Neuronal stem cell (in vitro differentiated cells): ENCODE data around the gene IPO9.

Experiments
- DNase-seq: peaks from one replicate; pipeline ENCODE4 v3.0.0-alpha.2; 2013; ENCODE audit warnings: low spot score
- H2AFZ ChIP-seq: one replicate; pipeline ENCODE4 v1.6.1; 2013; ENCODE audit warnings: mild to moderate bottlenecking, low read length, inconsistent platforms
- H2AK5ac ChIP-seq: 2 replicates; pipeline ENCODE4 v1.6.1; 2013; ENCODE audit warnings: low read depth, mild to moderate bottlenecking, inconsistent platforms, low read length, moderate library complexity, mixed read lengths
- H2BK120ac ChIP-seq: 2 replicates; pipeline ENCODE4 v1.6.1; 2013; ENCODE audit warnings: low read depth, mild to moderate bottlenecking, inconsistent platforms, low read length, moderate library complexity, mixed read lengths
- H2BK12ac ChIP-seq: one replicate; pipeline ENCODE4 v1.6.1; 2013; ENCODE audit warnings: low read length, inconsistent platforms
- H2BK15ac ChIP-seq: 2 replicates; pipeline ENCODE4 v1.6.1; 2013; ENCODE audit warnings: mild to moderate bottlenecking, low read length, inconsistent platforms, mixed read lengths
- H2BK5ac ChIP-seq: one replicate; pipeline ENCODE4 v1.6.1; 2013; ENCODE audit warnings: inconsistent platforms, mild to moderate bottlenecking, low read length, moderate library complexity
- H3K14ac ChIP-seq: one replicate; pipeline ENCODE4 v1.6.1; 2013; ENCODE audit warnings: low read length, inconsistent platforms
- H3K18ac ChIP-seq: 2 replicates; pipeline ENCODE4 v1.6.1; 2013; ENCODE audit warnings: low read length, inconsistent platforms
- H3K23ac ChIP-seq: 2 replicates; pipeline ENCODE4 v1.6.1; 2013; ENCODE audit warnings: low read depth, mild to moderate bottlenecking, mixed read lengths, low read length, inconsistent platforms; ENCODE audit not compliant: poor library complexity
- H3K27ac ChIP-seq: replicated peaks from 3 replicates; pipeline ENCODE4 v1.5.1; 2013; ENCODE audit warnings: low read length, inconsistent platforms
- H3K27me3 ChIP-seq, 3 experiments: 2 replicates each; pipeline ENCODE4 v1.6.1; 2013; ENCODE audit warnings: low read length in 3 of 3, mild to moderate bottlenecking in 2 of 3, inconsistent platforms in 1 of 3, low read depth in 1 of 3, mixed read lengths in 1 of 3, moderate library complexity in 1 of 3; ENCODE audit not compliant: control insufficient read depth in 3 of 3, insufficient read depth in 3 of 3
- H3K36me3 ChIP-seq, 2 donors: replicated peaks in 1 of 2; 2 replicates each; pipeline ENCODE4 v1.6.1; 2013; ENCODE audit warnings: low read length in 2 of 2; ENCODE audit not compliant: control insufficient read depth in 2 of 2, insufficient read depth in 2 of 2
- H3K4ac ChIP-seq: 2 replicates; pipeline ENCODE4 v1.6.1; 2013; ENCODE audit warnings: inconsistent platforms, mild to moderate bottlenecking, low read length, moderate library complexity
- H3K4me1 ChIP-seq, 2 donors: 1 replicate in 1 of 2; 2 replicates in 1 of 2; pipeline ENCODE4 v1.6.1; 2013; ENCODE audit warnings: low read length in 2 of 2, low read depth in 1 of 2; ENCODE audit not compliant: control insufficient read depth in 2 of 2, insufficient read depth in 1 of 2
- H3K4me2 ChIP-seq: one replicate; pipeline ENCODE4 v1.6.1; 2013; ENCODE audit warnings: mild to moderate bottlenecking, low read length, inconsistent platforms; ENCODE audit not compliant: insufficient read depth, poor library complexity, severe bottlenecking
- H3K4me3 ChIP-seq, 2 donors: 2 replicates each; pipeline ENCODE4 v1.5.1; 2013; ENCODE audit warnings: low read length in 2 of 2, mild to moderate bottlenecking in 2 of 2, inconsistent platforms in 1 of 2, moderate library complexity in 1 of 2
- H3K79me1 ChIP-seq: one replicate; pipeline ENCODE4 v1.6.1; 2013; ENCODE audit warnings: low read depth, mild to moderate bottlenecking, inconsistent platforms, low read length, moderate library complexity
- H3K9ac ChIP-seq: one replicate; pipeline ENCODE4 v1.6.1; 2013; ENCODE audit warnings: mild to moderate bottlenecking, low read depth, low read length, inconsistent platforms; ENCODE audit not compliant: poor library complexity
- H3K9me3 ChIP-seq, 2 donors: replicated peaks in 1 of 2; 2 replicates each; pipeline versions ENCODE3 to v1.6.1; 2013; ENCODE audit warnings: low read length in 2 of 2, mild to moderate bottlenecking in 2 of 2, inconsistent platforms in 1 of 2, low read depth in 1 of 2, mixed read lengths in 1 of 2, moderate library complexity in 1 of 2; ENCODE audit not compliant: control insufficient read depth in 2 of 2, insufficient read depth in 1 of 2
- H4K8ac ChIP-seq: one replicate; pipeline ENCODE4 v1.6.1; 2013; ENCODE audit warnings: low read depth, mild to moderate bottlenecking, inconsistent platforms, low read length, moderate library complexity
- H4K91ac ChIP-seq: one replicate; pipeline ENCODE4 v1.6.1; 2013; ENCODE audit warnings: low read length, low read depth, mild to moderate bottlenecking, inconsistent platforms; ENCODE audit not compliant: poor library complexity
- WGBS, 2 donors: extraction: QIAGEN DNeasy Blood & Tissue Kit; methylation state at CpG; one replicate each; pipeline ENCODE4 v1.1.7; 2013; ENCODE audit warnings: missing lambda C conversion rate in 2 of 2, mixed read lengths in 1 of 2; ENCODE audit not compliant: insufficient read length in 2 of 2, insufficient replicate concordance in 1 of 2; ENCODE audit errors: extremely low coverage in 2 of 2; 5-methylcytosine and 5-hydroxymethylcytosine counted together

Gene IPO9

GRCh38 chr1:201826830-201827229 is 2.1 kb upstream of the IPO9 start:
- H2BK120ac ChIP-seq, result no peak overlapping the region
- H4K8ac ChIP-seq, result no peak overlapping the region
- H3K9ac ChIP-seq, result no peak overlapping the region
- H2BK5ac ChIP-seq, result no peak overlapping the region
- H3K27me3 ChIP-seq, result no peaks in the 10 kb centered on the region
- no peak overlapping the region for H2BK12ac ChIP-seq
- H2AFZ ChIP-seq, result no peak overlapping the region
- H3K79me1 ChIP-seq, result peaks cover 4% of the 10 kb centered on the region
- no peak overlapping the region for H2BK15ac ChIP-seq
- no peak overlapping the region for H4K91ac ChIP-seq
- peaks cover 10 to 37% of the 10 kb centered on the region in 2 donors for H3K36me3 ChIP-seq
- no peak overlapping the region for H3K4me3 ChIP-seq
- no peak overlapping the region for H3K4me2 ChIP-seq
- no peak overlapping the region for H3K23ac ChIP-seq
- no peak overlapping the region for H3K4ac ChIP-seq
- no peak overlapping the region for H3K14ac ChIP-seq
- no peak overlapping the region for H2AK5ac ChIP-seq
- peaks cover 9 to 10% of the 10 kb centered on the region in 2 donors for H3K4me1 ChIP-seq
- WGBS, 2 donors, result no CpG with 5 or more reads among the region's 4 CpGs
- no peak overlapping the region for H3K18ac ChIP-seq
- H3K9me3 ChIP-seq, result no peaks in the 10 kb centered on the region
- H3K27ac ChIP-seq, result peak overlapping the region; percentile 5
- DNase-seq, result peak; percentile 24

GRCh38 chr1:201827321-201828216 is 1.4 kb upstream of the IPO9 start:
- DNase-seq, result no peak
- peak overlapping the region; percentile 76 for H2AK5ac ChIP-seq
- no peak overlapping the region for H3K4me3 ChIP-seq
- no peak overlapping the region for H3K14ac ChIP-seq
- H3K27ac ChIP-seq, result no peak overlapping the region
- no peak overlapping the region for H3K9ac ChIP-seq
- no peaks in the 10 kb centered on the region for H3K9me3 ChIP-seq
- peaks cover 4% of the 10 kb centered on the region for H3K79me1 ChIP-seq
- no peak overlapping the region for H2BK5ac ChIP-seq
- no peak overlapping the region for H2AFZ ChIP-seq
- H3K36me3 ChIP-seq, result peaks cover 4 to 31% of the 10 kb centered on the region in 2 donors
- no peak overlapping the region for H2BK120ac ChIP-seq
- no peak overlapping the region for H4K8ac ChIP-seq
- no peak overlapping the region for H3K18ac ChIP-seq
- H2BK12ac ChIP-seq, result no peak overlapping the region
- H3K4me1 ChIP-seq, result peaks cover 9 to 10% of the 10 kb centered on the region in 2 donors
- no CpG with 5 or more reads among the region's 8 CpGs for WGBS, 2 donors
- H2BK15ac ChIP-seq, result no peak overlapping the region
- H3K23ac ChIP-seq, result no peak overlapping the region
- H3K27me3 ChIP-seq, result no peaks in the 10 kb centered on the region
- H3K4me2 ChIP-seq, result no peak overlapping the region
- H4K91ac ChIP-seq, result no peak overlapping the region
- no peak overlapping the region for H3K4ac ChIP-seq

- H3K14ac ChIP-seq, result no peak overlapping the region
- H3K9ac ChIP-seq, result no peak overlapping the region
- H2BK15ac ChIP-seq, result no peak overlapping the region
- H3K18ac ChIP-seq, result no peak overlapping the region
- no peak overlapping the region for H3K23ac ChIP-seq
- peak overlapping the region; percentile 76 for H2AK5ac ChIP-seq
- no peak overlapping the region for H3K4me2 ChIP-seq
- H3K4me3 ChIP-seq, result peak overlapping the region in 1 of 2 donors; percentile 26
- peaks cover 4% of the 10 kb centered on the region for H3K79me1 ChIP-seq
- peaks cover 10 to 11% of the 10 kb centered on the region in 2 donors for H3K4me1 ChIP-seq
- no peak overlapping the region for H2BK120ac ChIP-seq
- H4K8ac ChIP-seq, result no peak overlapping the region
- no peak overlapping the region for H3K4ac ChIP-seq
- H2BK5ac ChIP-seq, result no peak overlapping the region
- no peaks in the 10 kb centered on the region for H3K27me3 ChIP-seq
- DNase-seq, result no peak
- H3K9me3 ChIP-seq, result no peaks in the 10 kb centered on the region
- no peak overlapping the region for H2BK12ac ChIP-seq
- H3K27ac ChIP-seq, result peak overlapping the region; percentile 6
- WGBS, 2 donors, result no CpG with 5 or more reads among the region's 16 CpGs
- H2AFZ ChIP-seq, result no peak overlapping the region
- no peak overlapping the region for H4K91ac ChIP-seq
- H3K36me3 ChIP-seq, result peaks cover 2 to 28% of the 10 kb centered on the region in 2 donors
Observed at GRCh38 chr1:201828217-201828819, 639 bp upstream of the IPO9 start.

- WGBS, 2 donors, result no CpG with 5 or more reads among the region's 4 CpGs
- no peak overlapping the region for H3K4me3 ChIP-seq
- no peaks in the 10 kb centered on the region for H3K27me3 ChIP-seq
- H3K4ac ChIP-seq, result no peak overlapping the region
- no peak overlapping the region for H2BK15ac ChIP-seq
- H3K14ac ChIP-seq, result no peak overlapping the region
- no peak overlapping the region for H2BK12ac ChIP-seq
- no peak overlapping the region for H2AK5ac ChIP-seq
- H3K36me3 ChIP-seq, result peaks cover 2 to 46% of the 10 kb centered on the region in 2 donors
- H3K9ac ChIP-seq, result no peak overlapping the region
- no peak overlapping the region for H2BK120ac ChIP-seq
- no peak overlapping the region for H2AFZ ChIP-seq
- H3K18ac ChIP-seq, result no peak overlapping the region
- DNase-seq, result no peak
- H3K4me2 ChIP-seq, result no peak overlapping the region
- no peak overlapping the region for H4K91ac ChIP-seq
- H2BK5ac ChIP-seq, result no peak overlapping the region
- H3K9me3 ChIP-seq, result no peaks in the 10 kb centered on the region
- H3K27ac ChIP-seq, result no peak overlapping the region
- H3K23ac ChIP-seq, result no peak overlapping the region
- H4K8ac ChIP-seq, result no peak overlapping the region
- H3K4me1 ChIP-seq, result peaks cover 10 to 11% of the 10 kb centered on the region in 2 donors
- peaks cover 8% of the 10 kb centered on the region for H3K79me1 ChIP-seq
Observed at GRCh38 chr1:201831371-201831770, 2.4 kb downstream of the IPO9 start.
